Measurements from ENCODE around the gene HOXD8.

HOXD8 gene

DNA sequence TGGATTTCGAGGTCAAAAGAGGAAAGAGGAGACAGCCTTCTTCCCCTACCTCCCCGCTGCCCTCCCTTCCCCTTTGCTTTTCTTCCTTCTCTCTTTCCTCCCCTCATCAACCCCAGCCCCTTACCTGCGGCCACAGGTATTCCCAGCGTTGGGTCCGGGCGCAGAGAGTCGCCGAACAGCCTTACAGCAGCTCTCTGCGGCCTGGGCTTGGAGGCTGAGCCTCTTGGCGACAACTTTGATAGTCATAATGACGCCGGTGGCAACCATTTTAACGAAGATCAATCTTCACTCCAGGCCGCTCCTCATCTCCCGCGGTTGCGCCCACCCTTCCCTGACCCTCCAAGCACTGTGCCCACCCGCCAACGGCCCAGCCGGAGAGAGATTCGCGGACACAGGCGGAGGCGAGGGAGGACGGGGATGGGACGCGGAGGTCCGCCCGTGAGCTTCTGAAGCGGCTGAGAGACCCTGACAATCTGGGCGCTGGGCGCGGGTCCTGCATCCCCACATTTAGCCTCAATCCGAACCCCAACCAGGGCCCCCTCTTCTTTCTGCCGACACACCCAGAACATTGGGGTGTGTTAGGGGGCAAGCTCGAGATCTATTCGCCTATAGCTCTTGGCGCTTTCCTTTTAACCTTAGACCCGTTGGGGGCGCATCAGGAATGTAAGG, 44.3 kb upstream of the HOXD8 start:
- H3K27me3 ChIP-seq: peaks cover 100% of the 10 kb centered on the region
- H3K4me1 ChIP-seq (ENCODE audit: control insufficient read depth in 1 of 2, insufficient read depth in 1 of 2, low read depth in 1 of 2, low read length in 1 of 2): peaks cover 67 to 69% of the 10 kb centered on the region in 2 experiments
- peaks cover 9% of the 10 kb centered on the region for H3K9me3 ChIP-seq
- no peak overlapping the region for H3K27ac ChIP-seq
- no peaks in the 10 kb centered on the region for H3K36me3 ChIP-seq
- peak overlapping the region; percentile 17 to 39 for H3K4me3 ChIP-seq (ENCODE audit: low read depth in 1 of 2, low read length in 1 of 2)
- TF ChIP-seq, protein P1, sequence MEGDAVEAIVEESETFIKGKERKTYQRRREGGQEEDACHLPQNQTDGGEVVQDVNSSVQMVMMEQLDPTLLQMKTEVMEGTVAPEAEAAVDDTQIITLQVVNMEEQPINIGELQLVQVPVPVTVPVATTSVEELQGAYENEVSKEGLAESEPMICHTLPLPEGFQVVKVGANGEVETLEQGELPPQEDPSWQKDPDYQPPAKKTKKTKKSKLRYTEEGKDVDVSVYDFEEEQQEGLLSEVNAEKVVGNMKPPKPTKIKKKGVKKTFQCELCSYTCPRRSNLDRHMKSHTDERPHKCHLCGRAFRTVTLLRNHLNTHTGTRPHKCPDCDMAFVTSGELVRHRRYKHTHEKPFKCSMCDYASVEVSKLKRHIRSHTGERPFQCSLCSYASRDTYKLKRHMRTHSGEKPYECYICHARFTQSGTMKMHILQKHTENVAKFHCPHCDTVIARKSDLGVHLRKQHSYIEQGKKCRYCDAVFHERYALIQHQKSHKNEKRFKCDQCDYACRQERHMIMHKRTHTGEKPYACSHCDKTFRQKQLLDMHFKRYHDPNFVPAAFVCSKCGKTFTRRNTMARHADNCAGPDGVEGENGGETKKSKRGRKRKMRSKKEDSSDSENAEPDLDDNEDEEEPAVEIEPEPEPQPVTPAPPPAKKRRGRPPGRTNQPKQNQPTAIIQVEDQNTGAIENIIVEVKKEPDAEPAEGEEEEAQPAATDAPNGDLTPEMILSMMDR (IDR thresholded peaks at IDR 0.05): no peak

DNA sequence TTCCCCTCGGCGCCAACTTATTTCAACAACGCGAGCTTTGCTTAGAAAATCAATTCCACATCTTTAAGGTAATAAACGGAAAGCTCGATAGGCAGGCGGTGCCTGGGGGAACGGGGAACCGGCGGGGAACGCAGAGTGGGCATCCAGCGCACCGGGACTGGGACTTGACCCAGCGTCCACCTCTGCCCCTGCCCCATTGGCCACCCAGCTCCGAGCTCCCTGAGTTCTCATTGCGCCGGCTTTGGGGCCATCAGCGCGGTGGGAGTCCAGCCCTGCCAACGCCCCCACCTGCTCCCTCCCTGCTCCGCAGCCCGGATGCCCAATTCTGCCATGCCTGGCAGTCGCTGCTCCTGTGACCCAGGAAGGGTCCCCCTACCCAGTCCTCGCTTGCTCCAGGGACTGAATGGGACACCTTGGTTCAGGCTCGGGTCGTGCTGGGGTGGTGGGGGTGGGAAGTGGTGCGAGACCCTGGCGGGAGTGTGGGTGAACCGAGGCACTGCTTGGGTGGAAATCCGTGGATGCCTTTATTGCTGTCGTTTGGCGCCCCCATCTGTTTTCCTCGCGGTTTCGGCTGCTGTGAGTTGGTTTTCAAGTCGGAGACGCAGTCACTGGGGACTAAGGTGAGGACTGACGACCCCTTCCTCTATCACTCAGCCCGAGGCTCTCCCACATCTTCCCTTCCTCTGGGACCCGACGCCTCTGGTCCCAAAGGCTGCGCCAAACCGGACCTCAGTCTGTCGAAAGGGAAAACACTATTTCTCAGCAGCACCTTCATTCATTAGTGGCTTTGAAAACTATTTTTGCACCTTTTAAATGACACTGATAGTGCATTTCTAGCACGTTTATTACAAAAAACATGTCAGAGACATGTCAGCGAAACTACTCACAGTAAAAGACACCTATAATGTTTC, 43.4 kb upstream of the HOXD8 start:
- H3K4me1 ChIP-seq (ENCODE audit: control insufficient read depth in 1 of 2, insufficient read depth in 1 of 2, low read depth in 1 of 2, low read length in 1 of 2): peaks cover 58 to 61% of the 10 kb centered on the region in 2 experiments
- TF ChIP-seq, protein P1 (IDR thresholded peaks at IDR 0.05): no peak
- no peak overlapping the region for H3K27ac ChIP-seq
- H3K4me3 ChIP-seq (ENCODE audit: low read depth in 1 of 2, low read length in 1 of 2): peak overlapping the region in 1 of 2 experiments; percentile 39
- H3K27me3 ChIP-seq: peaks cover 100% of the 10 kb centered on the region
- no peaks in the 10 kb centered on the region for H3K36me3 ChIP-seq
- H3K9me3 ChIP-seq: peaks cover under 1% of the 10 kb centered on the region

DNA sequence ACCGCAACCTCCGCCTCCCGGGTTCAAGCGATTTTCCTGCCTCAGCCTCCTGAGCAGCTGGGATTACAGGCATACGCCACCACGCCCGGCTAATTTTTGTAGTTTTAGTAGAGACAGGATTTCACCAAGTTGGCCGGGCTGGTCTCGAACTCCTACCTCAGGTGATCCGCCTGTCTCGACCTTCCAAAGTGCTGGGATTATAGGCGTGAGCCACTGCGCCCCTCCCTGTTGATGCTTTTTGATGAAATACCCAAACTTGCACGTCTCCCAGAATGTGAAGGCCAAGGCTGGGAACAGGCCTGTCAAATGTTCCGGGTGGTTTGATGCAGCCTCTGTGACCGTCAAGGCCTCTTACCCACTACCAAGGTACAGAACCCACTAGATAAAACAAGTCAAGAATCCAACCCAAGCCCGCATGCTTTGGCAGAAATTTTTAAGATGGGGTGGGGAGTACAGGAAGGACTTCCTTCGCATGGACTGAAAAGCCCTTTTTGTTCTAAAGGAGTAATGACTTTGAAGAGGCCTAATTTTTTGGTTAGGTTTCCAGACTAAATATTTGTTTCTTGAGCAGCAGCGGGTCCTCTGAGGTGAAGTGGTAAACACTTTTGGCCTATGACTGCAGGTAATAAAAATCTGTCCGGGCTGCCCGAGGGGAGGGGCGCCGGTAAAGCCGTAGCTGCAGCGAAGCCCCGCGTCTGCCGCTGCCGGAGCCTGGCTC, 42.0 kb upstream of the HOXD8 start:
- Histone ChIP-seq H3K36me3 (no peaks in the 10 kb centered on the region), H3K9me3 (no peaks in the 10 kb centered on the region), H3K27ac (no peak overlapping the region), H3K4me1 (ENCODE audit: control insufficient read depth in 1 of 2, insufficient read depth in 1 of 2, low read depth in 1 of 2, low read length in 1 of 2) (peaks cover 54 to 57% of the 10 kb centered on the region in 2 experiments), H3K4me3 (ENCODE audit: low read depth in 1 of 2, low read length in 1 of 2) (peak overlapping the region; percentile 36 to 39), H3K27me3 (peaks cover 100% of the 10 kb centered on the region)
- TF ChIP-seq, protein P1 (IDR thresholded peaks at IDR 0.05): no peak

DNA sequence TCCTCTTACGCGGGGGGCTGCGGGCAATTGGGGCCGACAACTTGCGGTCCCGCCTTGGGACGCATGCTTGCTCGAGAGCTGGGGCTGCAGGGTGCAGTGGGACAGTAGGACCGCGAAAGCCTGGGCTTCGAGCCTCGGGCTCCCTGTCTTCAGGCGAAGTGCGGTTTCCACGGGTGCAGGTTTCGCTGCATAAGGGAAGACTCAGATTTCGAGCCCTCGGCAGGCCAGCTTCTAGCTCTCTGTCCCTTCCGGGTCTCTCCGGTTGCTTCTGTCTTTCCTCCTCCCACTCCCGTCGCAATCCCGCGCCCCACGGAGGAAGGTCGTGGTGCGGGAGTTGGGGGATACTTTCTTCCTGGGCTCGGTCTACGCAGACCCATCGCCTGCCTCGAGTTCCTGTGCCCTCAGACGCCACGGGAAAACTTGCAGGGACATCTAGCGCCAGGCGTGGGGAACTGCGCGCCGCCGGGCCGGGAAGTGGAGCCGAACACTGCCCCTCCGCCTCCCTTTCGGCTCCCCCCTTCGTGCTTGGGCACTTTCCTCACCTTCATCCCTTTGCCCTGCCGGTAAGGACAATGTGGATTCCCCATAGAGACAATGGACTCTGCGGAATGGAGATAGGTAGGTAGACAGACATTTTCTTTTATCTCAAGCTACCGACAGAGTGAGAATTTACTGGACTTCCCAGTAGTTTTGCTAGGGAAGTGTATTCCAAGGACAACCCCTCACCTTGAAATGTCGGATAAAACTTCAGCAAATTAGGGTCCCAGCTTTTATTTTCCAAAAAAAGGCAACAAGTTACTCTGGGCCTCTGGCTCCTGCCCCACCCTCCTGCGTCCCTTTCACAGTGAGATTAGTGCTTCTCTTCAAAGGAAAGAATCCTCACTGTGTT, 41.2 kb upstream of the HOXD8 start:
- peaks cover 49 to 57% of the 10 kb centered on the region in 2 experiments for H3K4me1 ChIP-seq (ENCODE audit: control insufficient read depth in 1 of 2, insufficient read depth in 1 of 2, low read depth in 1 of 2, low read length in 1 of 2)
- H3K4me3 ChIP-seq (ENCODE audit: low read depth in 1 of 2, low read length in 1 of 2): peak overlapping the region; percentile 36 to 39

More for the DNA sequence above, 41.2 kb upstream of the HOXD8 start:
- H3K36me3 ChIP-seq: no peaks in the 10 kb centered on the region
- TF ChIP-seq, protein P1 (IDR thresholded peaks at IDR 0.05): no peak
- no peaks in the 10 kb centered on the region for H3K9me3 ChIP-seq
- no peak overlapping the region for H3K27ac ChIP-seq
- peaks cover 100% of the 10 kb centered on the region for H3K27me3 ChIP-seq

Measured in neutrophil (primary cell).